ENCODE data around the gene ANKRD13B.

DNA sequence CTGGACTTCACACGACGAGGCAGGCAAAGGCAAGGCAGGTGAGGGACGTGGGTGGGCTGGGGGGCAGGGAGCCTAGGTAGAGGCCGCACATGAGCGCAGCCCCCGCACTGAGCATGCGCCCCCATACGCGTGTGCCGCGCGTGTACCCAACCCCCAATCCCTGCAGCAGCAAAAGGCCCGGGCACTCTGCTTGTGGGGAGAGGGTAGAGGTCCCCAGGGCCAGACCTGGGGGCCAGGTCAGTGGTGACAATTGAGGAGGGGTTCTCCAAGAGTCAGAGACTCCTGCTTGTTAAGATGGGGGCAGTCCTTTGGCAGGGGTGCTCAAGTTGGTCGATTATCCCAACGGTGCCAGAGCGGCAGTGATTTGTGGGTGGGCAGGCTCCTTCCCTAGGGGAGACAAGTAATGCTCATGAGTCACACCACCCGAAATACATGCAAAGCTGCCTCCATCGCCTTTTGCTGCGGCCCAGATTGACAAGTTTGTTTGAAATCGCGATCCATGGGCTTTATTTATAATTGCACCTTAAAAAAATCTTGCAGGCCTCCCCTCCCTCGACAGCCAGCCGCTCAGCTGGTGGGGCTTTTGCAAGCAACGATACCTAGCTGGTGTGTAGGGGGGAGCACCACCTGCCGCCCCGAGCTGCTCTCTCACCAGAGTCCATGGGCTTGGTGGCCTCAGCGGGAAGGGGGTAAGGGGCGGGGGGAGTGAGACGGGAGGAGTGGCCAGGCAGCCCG is 2.4 kb upstream of the ANKRD13B start:
- TF ChIP-seq CTCF (IDR thresholded peaks at IDR 0.05) (no peak), ELF4 (CRISPR knock-in tag; IDR thresholded peaks at IDR 0.05; ENCODE audit: low read depth) (no peak), SP1 (CRISPR knock-in tag; conservative IDR thresholded peaks at IDR 0.05) (no peak)

Data from WTC11 (cell line).